ENCODE results near the gene GSG1L.

Gene GSG1L

GRCh38 chr16:28062847-28063521 lies 530 bp downstream of the GSG1L start:
- no peak for DNase-seq (ENCODE audit: low spot score)

- no peak for DNase-seq (ENCODE audit: low spot score)
Observed at GRCh38 chr16:28062261-28062846, 1.2 kb downstream of the GSG1L start.

DNA sequence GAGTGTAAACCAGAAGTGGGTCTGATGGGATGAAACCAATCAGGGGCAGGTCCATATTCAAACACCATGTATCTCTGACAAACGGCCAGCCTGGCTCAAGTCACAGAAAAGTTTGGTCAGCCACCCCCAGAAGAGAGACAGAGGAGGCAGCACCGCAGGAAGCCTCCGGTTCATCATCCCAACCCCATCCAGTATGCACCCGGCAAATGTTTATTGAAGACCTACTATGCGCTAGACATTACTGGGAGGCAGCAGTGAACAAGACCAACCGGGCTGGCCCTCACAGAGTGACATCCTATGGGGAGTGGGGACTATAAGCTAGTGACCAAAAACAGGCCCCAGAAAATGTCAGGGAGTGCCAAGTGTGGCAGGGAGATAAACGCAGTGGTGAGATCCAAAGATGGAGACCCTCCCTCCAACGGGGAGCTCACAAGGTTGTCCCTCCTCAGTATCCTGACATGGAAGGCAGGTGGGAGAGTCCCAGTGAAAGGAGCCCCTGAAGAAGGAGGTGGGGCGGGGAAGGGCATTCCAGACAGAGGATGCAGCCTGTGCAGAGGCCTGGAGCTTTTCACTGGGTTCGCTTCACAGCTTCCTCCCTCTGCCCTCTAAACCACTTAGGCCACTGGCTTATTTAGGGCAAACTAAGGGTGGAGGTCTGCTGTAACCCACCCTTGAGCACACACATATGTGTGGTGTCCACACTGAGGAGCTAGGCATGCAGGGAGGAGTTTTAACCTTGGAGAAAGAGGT lies 2.0 kb downstream of the GSG1L start:
- no peak for DNase-seq (ENCODE audit: low spot score)

DNA sequence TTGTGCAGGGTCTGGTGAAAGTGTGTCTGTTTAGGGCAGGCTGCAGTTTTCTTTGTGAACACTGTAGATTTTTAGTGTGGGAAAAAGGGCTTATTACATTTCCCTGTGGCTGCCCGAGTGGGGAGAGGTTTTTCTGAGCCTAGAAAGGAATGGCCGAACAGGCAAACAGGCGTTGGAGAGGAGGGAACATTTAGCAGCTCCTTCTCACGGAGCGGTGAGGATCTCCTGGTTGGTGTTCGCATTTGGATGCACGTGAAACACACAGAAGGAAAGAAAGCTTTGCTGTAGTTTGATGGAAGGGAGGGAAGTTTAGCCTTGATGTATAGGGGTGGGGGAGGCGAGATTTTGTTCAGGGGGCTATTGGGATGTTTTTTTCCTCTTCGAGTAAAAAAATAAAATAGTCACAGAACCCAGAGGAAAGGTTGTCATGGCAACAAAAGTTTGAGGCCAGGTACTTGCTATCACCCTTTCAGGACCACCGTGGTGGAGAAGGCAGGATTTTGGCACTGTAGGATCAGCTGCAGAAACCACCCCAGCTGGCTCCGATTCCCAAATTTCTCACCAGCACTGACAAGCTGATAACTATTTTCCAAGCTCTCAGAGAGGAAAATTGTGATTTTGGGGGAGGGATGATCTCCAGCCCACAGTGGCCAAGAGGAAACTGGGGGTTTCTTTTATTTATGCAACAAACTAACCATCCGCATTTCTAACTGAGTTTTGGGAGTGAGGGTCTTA lies 3.5 kb downstream of the GSG1L start:
- DNase-seq (ENCODE audit: low spot score): no peak

- DNase-seq (ENCODE audit: low spot score): no peak
Observed at GRCh38 chr16:28058839-28059589, 4.5 kb downstream of the GSG1L start.

DNA sequence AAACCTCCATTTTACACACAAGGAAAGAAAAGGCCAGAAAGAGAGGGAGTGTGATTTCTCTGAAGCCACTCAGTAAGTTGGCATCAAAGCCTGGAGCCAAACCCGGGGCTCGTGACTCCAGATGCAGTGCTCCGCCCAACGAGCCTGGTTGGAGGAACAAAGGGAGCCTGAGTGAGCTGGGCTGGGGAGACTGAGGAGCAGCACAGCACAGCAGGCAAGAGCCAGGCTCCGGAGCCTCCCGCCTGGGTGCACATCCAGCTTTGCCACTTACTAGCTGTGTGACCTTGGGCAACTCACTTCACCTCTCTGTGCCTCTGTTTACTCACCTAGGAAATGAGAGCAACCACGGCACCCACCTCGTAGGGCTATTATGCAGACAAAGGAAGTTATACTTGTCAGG lies 5.6 kb downstream of the GSG1L start:
- no peak for DNase-seq (ENCODE audit: low spot score)

DNA sequence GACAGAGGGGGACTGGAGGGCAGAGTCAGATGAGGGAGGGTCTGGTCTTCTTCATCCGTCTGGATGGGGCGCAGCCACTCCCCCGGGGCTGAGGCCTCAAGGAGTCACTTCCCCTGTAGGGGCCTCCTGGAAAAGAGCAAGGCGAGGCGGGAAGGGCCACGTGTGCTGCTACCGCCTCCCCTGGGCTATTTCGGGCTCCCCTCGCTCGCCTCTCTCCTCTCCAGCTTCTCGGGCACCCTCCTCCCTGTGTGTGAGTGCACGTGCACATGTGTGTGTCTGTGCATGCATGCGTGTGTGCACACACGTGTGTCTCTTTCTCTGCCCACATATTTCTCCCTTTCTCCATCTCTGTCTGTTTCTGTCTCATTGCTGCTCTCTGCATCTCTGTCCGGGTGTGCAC lies 10.1 kb downstream of the GSG1L start:
- no peak for DNase-seq (ENCODE audit: low spot score)

GRCh38 chr16:28052274-28053128 lies 11.0 kb downstream of the GSG1L start:
- no peak for DNase-seq (ENCODE audit: low spot score)

DNA sequence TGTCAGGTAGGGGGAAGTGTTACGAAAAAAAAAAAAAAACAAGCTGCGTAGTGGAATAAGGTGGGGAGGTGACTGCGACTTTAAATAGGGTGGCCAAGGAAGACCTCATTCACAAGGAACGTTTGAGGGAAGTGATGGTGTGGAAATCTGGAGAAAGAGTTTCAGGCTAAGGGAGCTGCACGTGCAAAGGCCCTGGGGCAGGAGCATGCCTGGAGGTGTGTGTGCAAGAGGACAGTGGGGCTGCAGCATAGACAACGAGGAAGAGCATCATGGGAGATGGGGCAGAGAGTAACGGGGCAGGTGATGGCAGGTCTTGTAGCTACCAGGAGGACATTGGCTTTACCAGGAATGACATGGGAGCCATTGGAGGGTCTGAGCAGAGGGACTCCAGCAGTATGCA lies 12.0 kb downstream of the GSG1L start:
- no peak for DNase-seq (ENCODE audit: low spot score)

DNA sequence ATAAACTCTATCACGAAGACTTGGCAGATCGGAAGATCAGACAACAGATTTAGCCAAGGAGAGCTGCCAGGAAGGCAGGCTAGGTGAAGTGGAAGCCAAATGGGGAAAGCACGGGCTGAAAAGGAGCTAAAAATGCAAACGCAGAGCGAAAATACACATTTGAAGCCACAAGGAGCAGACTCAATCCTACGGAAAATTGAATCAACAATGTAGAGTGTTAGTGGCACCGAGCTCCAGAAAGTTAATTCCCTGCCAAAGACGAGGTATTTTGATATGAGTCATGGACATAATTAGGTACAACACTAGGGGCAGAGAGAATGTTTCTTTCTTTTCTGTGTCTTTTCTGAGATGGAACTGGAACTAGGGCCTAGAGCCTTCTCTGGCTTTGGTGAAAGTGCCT lies 20.7 kb downstream of the GSG1L start:
- DNase-seq (ENCODE audit: low spot score): no peak

DNA sequence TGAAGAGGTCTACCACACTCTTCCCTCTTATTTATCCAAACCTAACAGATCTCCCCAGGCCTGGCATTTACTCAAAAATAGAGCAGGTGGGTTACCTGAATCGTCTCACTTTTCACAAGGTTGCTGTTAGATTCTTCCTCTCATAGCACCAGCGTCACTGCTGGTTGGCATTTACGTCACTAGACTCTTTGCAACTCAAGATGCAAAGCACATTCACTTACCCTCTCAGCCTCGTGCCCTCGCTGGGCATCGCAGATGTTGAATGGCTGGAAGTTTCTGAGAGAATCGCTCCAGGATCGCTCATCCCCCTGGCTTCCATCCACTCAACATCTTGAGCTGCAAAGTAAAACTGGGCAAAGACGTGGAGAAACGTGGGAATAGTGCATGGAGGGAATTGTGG lies 21.9 kb downstream of the GSG1L start:
- DNase-seq (ENCODE audit: low spot score): no peak

DNA sequence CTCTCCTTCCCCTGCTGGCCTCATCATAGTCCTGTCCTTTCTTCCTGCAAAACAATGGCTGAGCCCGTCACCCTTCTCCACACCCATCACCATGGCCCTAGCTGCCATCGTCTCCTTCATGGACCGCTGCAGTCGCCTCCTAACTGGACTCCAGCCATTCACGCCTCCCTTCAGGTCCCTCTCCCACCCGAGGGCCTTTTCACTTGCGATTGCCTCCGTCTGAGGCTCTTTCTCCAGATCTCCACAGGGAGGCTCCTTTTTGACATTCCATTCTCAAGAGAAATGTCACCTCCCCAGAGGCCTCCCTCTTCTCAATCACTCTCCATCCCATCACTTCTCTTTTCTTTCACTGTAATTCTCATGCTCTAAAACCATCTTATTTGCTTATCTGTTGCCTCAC lies 23.5 kb downstream of the GSG1L start:
- no peak for DNase-seq (ENCODE audit: low spot score)

GRCh38 chr16:28039493-28039892 lies 24.0 kb downstream of the GSG1L start:
- no peak for DNase-seq (ENCODE audit: low spot score)

- no peak for DNase-seq (ENCODE audit: low spot score)
Observed at GRCh38 chr16:28038409-28038808, 25.1 kb downstream of the GSG1L start.

DNA sequence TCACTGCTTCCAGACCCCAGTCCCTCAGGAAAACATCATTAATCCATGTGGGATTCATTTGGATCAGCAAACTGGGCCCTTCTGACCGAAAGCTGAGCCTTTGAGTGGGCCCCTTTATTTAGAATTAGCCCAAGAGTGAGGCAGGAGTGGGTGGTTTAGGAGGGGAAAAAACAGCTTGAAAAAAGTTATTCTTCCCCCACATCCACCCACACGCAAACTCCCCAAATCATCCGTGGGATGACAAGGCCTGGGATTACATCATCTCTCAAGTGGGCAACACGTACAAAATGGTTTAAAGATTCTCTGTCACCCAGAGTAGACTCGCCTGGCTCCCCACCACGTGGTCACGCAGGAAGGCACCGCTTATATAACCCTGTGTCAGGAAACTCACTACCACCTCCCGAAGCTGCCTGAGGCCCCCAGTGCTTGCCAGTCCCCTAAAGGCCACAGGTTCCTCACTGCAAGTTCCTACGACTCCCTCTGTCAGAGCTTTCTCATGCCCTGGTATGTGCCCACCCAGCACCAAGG lies 27.6 kb downstream of the GSG1L start:
- no peak for DNase-seq (ENCODE audit: low spot score)

- DNase-seq (ENCODE audit: low spot score): no peak
Observed at GRCh38 chr16:28033870-28034269, 29.6 kb downstream of the GSG1L start.

GRCh38 chr16:28029387-28030002 lies 34.0 kb downstream of the GSG1L start:
- DNase-seq (ENCODE audit: low spot score): no peak

GRCh38 chr16:28027055-28027454 lies 36.5 kb downstream of the GSG1L start:
- no peak for DNase-seq (ENCODE audit: low spot score)

GRCh38 chr16:28025631-28026030 lies 37.9 kb downstream of the GSG1L start:
- DNase-seq (ENCODE audit: low spot score): no peak

- DNase-seq (ENCODE audit: low spot score): no peak
Observed at GRCh38 chr16:28019218-28019617, 44.3 kb downstream of the GSG1L start.

Data from left forelimb (tissue), 1 donor.